Subcutaneous adipose tissue (tissue), 4 donors: ENCODE data around the gene E2F4. TPM values are rescaled to one million over a fixed set of nuclear protein-coding genes. Genes with fewer than 3 reads are reported as not detected.

Experiments
- CTCF ChIP-seq: fragments of 450-650 bp; IDR thresholded peaks from one replicate; pipeline ENCODE4 v1.5.1; 2016; ENCODE audit warnings: low read depth, mild to moderate bottlenecking, control low read depth, antibody characterized with exemption, moderate library complexity
- total RNA-seq, 4 donors: library from RNA; depleted of rRNA; stranded (reverse); fragments of >200 nt; gene quantifications; one replicate each; pipeline ENCODE4 v1.1.0, GENCODE V29; 2016

The E2F4 gene
- total RNA-seq, 4 donors from 2014 or later = 48.1 to 70.8 (median 58.9) TPM

GRCh38 chr16:67206129-67206837 lies 14.3 kb downstream of the E2F4 start:
- TF ChIP-seq CTCF = no peak

GRCh38 chr16:67206838-67207248 lies 14.9 kb downstream of the E2F4 start:
- TF ChIP-seq CTCF = no peak

GRCh38 chr16:67207249-67208091 lies 15.5 kb downstream of the E2F4 start:
- TF ChIP-seq CTCF = no peak

- no peak for TF ChIP-seq CTCF
These were observed 16.4 kb downstream of the E2F4 start for GRCh38 chr16:67208154-67208896.

GRCh38 chr16:67209565-67209964 lies 17.6 kb downstream of the E2F4 start:
- TF ChIP-seq CTCF = no peak

- TF ChIP-seq CTCF = no peak
These were observed 18.3 kb downstream of the E2F4 start for GRCh38 chr16:67210069-67210937.
